Gastrocnemius medialis (tissue), 4 donors: Measurements from ENCODE around the gene SP2. TPM values are rescaled to one million over a fixed set of nuclear protein-coding genes. Genes with fewer than 3 reads are reported as not detected.

Experiments used
- ATAC-seq, 2 donors: fragments of 150-250 bp; one replicate each; pipeline ENCODE4 v1.9.1; 2016
- DNase-seq, 2 donors: peaks; one replicate each; pipeline ENCODE4 v3.0.0-alpha.2; 2019
- H3K27ac ChIP-seq, 4 donors: fragments of 200-600 bp; sonication (generic); 1 replicate in 1 of 4; 2 replicates in 3 of 4; pipeline ENCODE4 v1.5.1; 2016 to 2018; ENCODE audit warnings: mild to moderate bottlenecking in 2 of 4, moderate library complexity in 1 of 4
- H3K27me3 ChIP-seq, 3 donors: fragments of 200-600 bp; sonication (generic) in 2 of 3; 1 replicate in 1 of 3; 2 replicates in 2 of 3; pipeline versions ENCODE4 v1.5.1 to v1.6.0; 2016 to 2019; ENCODE audit warnings: mild to moderate bottlenecking in 1 of 3, moderate library complexity in 1 of 3
- H3K36me3 ChIP-seq, 2 donors: fragments of 200-600 bp; sonication (generic) in 1 of 2; one replicate each; pipeline ENCODE4 v1.5.1; 2017 to 2018
- H3K4me1 ChIP-seq, 2 donors: fragments of 200-600 bp; sonication (generic) in 1 of 2; one replicate each; pipeline ENCODE4 v1.5.1; 2016 to 2017; ENCODE audit warnings: mild to moderate bottlenecking in 2 of 2
- H3K4me3 ChIP-seq, 4 donors: fragments of 200-600 bp; sonication (generic) in 3 of 4; 1 replicate in 1 of 4; 2 replicates in 3 of 4; pipeline ENCODE4 v1.5.1; 2016 to 2019; ENCODE audit warnings: mild to moderate bottlenecking in 2 of 4
- H3K9me3 ChIP-seq, 3 donors: fragments of 200-600 bp; sonication (generic) in 2 of 3; 1 replicate in 1 of 3; 2 replicates in 2 of 3; pipeline ENCODE4 v1.5.1; 2016 to 2019
- POLR2A ChIP-seq, 2 donors: fragments of 450-650 bp; IDR thresholded peaks; one replicate each; pipeline ENCODE4 v1.6.1; 2017; ENCODE audit warnings: antibody characterized with exemption in 2 of 2, mild to moderate bottlenecking in 2 of 2, moderate library complexity in 2 of 2
- in situ Hi-C, 4 donors: fragments of 200-750 bp; cut with MboI; loops; one replicate each; pipeline versions ENCODE4 v1.15.0 to v1.8.0; 2017; ENCODE audit warnings: low sequenced_read_pairs in 4 of 4
- intact Hi-C: fragments of 100-400 bp; cut with DNase I; formaldehyde crosslinking; loops from one replicate; pipeline ENCODE4 v1.15.1; 2023; ENCODE audit warnings: low total_unique reads
- total RNA-seq, 4 donors: library from RNA; depleted of rRNA; stranded (reverse); fragments of >200 nt; gene quantifications; one replicate each; pipeline versions ENCODE4 v1.1.0 to v1.2.3, GENCODE V29; 2016
- TF ChIP-seq, protein P1 (sequence below), 5 experiments: fragments of 450-650 bp in 3 of 5; fragments of 200-600 bp in 2 of 5; sonication (generic) in 2 of 5; IDR thresholded peaks in 4 of 5; conservative IDR thresholded peaks in 1 of 5; 1 replicate in 4 of 5; 2 replicates in 1 of 5; pipeline ENCODE4 v1.5.1; 2016 to 2019; ENCODE audit warnings: antibody characterized with exemption in 5 of 5, mild to moderate bottlenecking in 3 of 5, moderate library complexity in 3 of 5

The SP2 gene
- total RNA-seq, 4 donors from 2014 or later: 5.5 to 28.6 (median 7.0) TPM

DNA sequence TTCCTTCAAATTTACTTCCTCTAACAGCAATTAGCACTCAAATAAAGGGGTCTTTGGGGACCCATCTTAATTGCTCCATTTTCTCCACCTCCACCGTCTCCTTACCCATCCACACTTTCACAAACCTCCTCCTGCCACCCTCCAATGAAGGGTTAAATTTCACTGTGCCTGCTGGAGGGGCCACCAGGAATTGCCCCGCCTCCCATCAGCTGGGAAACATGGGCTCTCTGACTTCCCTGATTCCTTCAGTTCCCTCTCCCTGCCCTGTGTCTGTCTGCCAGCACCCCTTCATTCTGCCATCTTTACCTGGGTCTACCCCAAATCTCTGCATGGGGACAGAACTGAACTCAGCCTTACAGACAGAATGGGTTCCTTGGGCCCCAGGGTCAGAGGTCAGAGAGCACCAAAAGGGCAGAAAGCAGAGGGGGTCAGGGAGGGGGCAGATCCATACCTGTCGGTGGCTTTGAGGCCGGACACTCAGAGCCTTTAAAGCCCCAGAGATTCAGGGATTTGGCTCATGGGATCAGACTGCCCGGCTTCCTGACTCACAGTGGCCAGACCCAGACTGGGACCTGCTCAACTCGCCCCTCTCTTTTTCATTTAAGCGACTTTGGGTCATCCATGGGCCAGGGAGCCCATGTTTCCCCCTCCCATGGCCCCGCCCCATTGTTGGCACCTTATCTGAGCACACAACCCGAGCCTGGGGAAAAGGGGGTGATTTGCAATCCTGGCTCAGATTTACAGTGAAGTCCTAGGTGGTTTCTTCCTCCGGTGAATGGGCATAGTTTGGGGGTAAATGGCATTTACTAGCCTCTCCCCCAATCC lies 17.6 kb upstream of the SP2 start:
- peaks cover 19 to 31% (median 23%) of the 10 kb centered on the region in 3 donors for H3K27me3 ChIP-seq

DNA sequence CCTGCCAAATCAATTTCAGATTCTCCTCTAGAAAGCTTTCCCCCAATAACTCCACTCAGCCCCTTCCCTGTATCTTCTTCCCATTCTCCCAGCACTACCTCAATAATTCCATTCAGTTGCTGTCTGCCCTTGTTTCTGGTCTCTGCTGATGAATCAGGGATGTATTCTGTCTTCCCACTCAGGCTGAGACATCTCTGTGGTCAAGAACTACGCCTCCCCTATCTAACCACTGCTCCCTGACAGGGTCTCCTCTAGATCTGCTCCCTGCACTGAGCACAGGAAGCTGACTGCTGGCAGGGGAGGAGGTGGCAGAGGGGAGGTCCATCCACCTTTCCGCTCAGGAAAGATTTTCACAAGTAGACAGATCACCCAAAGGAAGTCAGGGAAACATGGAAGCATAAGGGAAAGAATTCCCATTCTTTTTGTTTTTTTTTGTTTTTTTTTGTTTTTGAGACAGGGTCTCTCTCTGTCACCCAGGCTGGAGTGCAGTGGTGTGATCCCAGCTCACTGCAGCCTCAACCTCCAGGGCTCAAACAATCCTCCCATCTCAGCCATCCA lies 16.9 kb upstream of the SP2 start:
- no peak overlapping the region for H3K27ac ChIP-seq
- intact Hi-C loops: no loop called here
- no peak for ATAC-seq

More for the DNA sequence above, 17.6 kb upstream of the SP2 start:
- H3K4me1 ChIP-seq: peaks cover 4 to 5% of the 10 kb centered on the region in 2 donors
- DNase-seq: no peak
- in situ Hi-C loops: no loop called here
- no peaks in the 10 kb centered on the region for H3K36me3 ChIP-seq
- no peak for ATAC-seq
- TF ChIP-seq POLR2A (IDR thresholded peaks at IDR 0.05): no peak
- TF ChIP-seq, protein P1, sequence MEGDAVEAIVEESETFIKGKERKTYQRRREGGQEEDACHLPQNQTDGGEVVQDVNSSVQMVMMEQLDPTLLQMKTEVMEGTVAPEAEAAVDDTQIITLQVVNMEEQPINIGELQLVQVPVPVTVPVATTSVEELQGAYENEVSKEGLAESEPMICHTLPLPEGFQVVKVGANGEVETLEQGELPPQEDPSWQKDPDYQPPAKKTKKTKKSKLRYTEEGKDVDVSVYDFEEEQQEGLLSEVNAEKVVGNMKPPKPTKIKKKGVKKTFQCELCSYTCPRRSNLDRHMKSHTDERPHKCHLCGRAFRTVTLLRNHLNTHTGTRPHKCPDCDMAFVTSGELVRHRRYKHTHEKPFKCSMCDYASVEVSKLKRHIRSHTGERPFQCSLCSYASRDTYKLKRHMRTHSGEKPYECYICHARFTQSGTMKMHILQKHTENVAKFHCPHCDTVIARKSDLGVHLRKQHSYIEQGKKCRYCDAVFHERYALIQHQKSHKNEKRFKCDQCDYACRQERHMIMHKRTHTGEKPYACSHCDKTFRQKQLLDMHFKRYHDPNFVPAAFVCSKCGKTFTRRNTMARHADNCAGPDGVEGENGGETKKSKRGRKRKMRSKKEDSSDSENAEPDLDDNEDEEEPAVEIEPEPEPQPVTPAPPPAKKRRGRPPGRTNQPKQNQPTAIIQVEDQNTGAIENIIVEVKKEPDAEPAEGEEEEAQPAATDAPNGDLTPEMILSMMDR (IDR thresholded peaks at IDR 0.05 in 4 of 5, conservative IDR thresholded peaks at IDR 0.05 in 1 of 5): no peak
- intact Hi-C loops: no loop called here
- no peaks in the 10 kb centered on the region for H3K9me3 ChIP-seq
- no peak overlapping the region for H3K27ac ChIP-seq
- no peak overlapping the region for H3K4me3 ChIP-seq

DNA sequence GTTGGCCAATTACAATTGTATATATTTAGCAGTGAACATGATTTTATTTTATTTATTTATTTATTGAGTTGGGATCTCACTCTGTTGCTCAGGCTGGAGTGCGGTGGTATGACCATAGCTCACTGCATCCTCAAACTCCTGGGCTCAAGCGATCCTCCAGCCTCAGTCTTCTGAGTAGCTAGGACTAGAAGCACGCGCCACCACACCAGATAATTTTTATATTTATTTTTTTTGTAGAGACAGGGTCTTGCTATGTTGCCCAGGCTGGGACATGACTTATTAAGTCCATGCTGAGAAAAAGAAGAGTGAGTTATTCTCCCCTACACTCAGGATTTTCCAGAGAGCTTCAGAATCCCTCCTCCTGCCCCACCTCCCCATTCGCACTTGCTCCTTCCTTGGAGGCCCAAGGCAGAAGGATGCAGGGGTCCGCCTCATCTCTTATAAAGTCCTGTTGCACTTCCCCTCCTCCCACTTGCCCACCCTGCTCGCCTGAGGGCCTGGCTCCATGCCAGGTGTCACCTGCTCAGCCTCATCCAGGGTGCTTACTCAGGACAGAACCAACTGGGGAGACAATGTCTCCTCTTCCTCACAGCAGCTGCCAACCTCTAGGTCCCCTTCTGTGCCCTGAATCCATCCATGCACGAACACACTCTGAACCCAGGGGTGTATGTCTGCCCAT lies 16.1 kb upstream of the SP2 start:
- in situ Hi-C loops (no loop called here), intact Hi-C loops (no loop called here)
- no peak overlapping the region for H3K27ac ChIP-seq
- TF ChIP-seq, protein P1 (IDR thresholded peaks at IDR 0.05 in 4 of 5, conservative IDR thresholded peaks at IDR 0.05 in 1 of 5): no peak
- TF ChIP-seq POLR2A (IDR thresholded peaks at IDR 0.05): no peak
- H3K4me3 ChIP-seq: no peak overlapping the region
- H3K36me3 ChIP-seq: no peaks in the 10 kb centered on the region
- peaks cover 4 to 5% of the 10 kb centered on the region in 2 donors for H3K4me1 ChIP-seq
- peaks cover 15 to 22% (median 16%) of the 10 kb centered on the region in 3 donors for H3K27me3 ChIP-seq
- no peaks in the 10 kb centered on the region for H3K9me3 ChIP-seq
- no peak for ATAC-seq
- DNase-seq: no peak

More for the DNA sequence above, 16.9 kb upstream of the SP2 start:
- H3K4me3 ChIP-seq: no peak overlapping the region
- DNase-seq: no peak
- peaks cover 19 to 27% (median 19%) of the 10 kb centered on the region in 3 donors for H3K27me3 ChIP-seq
- in situ Hi-C loops: no loop called here
- no peaks in the 10 kb centered on the region for H3K36me3 ChIP-seq
- no peak for TF ChIP-seq POLR2A (IDR thresholded peaks at IDR 0.05)
- TF ChIP-seq, protein P1 (IDR thresholded peaks at IDR 0.05 in 4 of 5, conservative IDR thresholded peaks at IDR 0.05 in 1 of 5): no peak
- no peaks in the 10 kb centered on the region for H3K9me3 ChIP-seq
- H3K4me1 ChIP-seq: peaks cover 4 to 5% of the 10 kb centered on the region in 2 donors

DNA sequence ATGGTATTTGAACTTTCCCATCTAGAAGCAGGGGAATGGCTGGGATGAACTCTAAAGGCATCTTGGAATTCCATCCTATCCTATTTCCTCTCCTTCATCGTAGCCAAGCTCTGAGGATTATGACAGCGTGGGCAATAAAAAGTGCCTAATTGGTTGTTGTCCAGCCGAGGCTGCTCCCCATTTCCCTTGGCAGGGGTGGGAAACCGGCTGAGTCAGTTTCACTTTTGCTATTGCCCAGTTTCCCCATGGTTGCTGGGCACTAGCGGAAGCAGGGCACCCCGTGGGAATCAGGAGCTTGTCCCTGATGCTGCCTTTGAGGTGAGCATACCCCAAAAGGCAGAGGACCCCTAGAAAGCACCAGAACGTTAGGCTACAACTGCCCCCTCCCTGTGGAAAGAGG lies 13.8 kb upstream of the SP2 start:
- peaks cover 6 to 13% (median 8%) of the 10 kb centered on the region in 3 donors for H3K27me3 ChIP-seq
- peak overlapping the region in 1 of 4 donors; percentile 11 for H3K27ac ChIP-seq
- no peaks in the 10 kb centered on the region for H3K36me3 ChIP-seq
- in situ Hi-C loops: no loop called here
- H3K4me1 ChIP-seq: peaks cover 4 to 5% of the 10 kb centered on the region in 2 donors
- TF ChIP-seq POLR2A (IDR thresholded peaks at IDR 0.05): no peak
- TF ChIP-seq, protein P1 (IDR thresholded peaks at IDR 0.05 in 4 of 5, conservative IDR thresholded peaks at IDR 0.05 in 1 of 5): no peak
- intact Hi-C loops: no loop called here
- ATAC-seq (peak in 1 of 2 donors; percentile 58), DNase-seq (no peak)
- peak overlapping the region in 1 of 4 donors; percentile 9 for H3K4me3 ChIP-seq
- no peaks in the 10 kb centered on the region for H3K9me3 ChIP-seq
